NCI-H2029 treated with DMSO at 0.1 percent for 48 hours (cell line): Measurements from ENCODE around the gene ERAL1.
"Not testable (repeated sequence)": the region's sequence is repeated elsewhere in the genome, so short reads cannot be mapped to it uniquely, and the experiment has no call there.

Experiments used
- DNase-seq: peaks from one replicate; lab custom pipeline; 2025; lab: John Stamatoyannopoulos, UW

Gene ERAL1

DNA sequence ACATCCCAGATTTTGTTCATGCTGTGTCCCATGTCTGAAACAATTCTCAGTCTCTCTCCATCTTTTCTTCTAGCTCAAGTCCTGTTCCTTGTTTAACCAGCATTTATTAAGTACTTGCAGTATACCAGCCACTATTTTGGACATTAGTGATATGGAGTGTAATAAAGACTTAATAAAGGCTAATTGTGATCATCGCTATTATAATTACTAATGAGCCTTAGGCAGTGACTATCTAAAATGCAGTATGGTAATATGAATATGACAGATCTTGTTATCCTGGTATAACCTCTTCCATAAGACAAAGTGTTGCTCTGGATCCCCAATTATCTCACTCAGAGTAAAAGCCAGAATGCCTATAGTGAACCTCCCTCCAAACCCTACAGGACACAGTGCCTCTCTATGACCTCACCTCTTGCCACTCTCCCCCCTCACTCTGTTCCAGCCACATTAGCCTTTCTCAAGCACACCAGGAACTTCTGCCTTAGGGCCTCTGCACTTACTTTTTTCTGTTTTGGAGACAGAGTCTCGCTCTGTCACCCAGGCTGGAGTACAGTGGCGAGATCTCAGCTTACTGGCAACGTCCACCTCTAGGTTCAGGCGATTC, 44.5 kb downstream of the ERAL1 start:
- no peak for DNase-seq

DNA sequence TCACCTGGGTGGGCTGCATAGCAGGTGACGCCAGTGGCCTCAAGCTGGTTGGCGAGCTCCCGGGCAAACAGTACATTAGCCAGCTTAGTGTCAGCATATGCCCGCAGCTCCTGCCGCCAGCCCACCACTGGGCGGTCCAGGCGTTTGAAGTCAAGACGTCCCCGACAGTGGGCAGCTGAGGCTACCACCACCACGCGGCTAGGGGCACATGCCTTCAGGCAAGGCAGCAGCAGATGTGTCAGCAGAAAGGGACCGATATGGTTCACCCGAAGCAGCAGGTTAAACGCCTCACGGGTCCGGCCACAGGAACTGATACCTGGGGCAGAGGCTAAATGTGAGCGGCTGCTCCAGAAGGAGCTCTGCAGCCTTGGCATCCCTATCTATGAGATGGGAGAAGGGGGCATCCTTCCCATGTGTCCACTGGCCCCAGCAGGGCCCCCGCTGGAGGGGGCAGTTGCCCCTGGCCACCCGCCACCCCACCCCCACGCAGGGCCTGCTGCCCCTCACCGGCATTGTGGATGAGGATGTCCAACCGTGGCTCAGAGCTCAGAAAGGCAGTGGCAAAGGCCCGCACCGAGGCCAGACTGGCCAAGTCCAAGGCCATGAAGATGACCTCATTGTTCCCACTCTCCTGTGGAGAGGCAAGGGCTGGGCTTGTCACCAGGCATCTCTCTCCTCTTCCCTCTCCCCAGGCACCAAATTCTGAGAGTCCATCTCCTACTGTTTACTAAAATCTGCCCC, 46.3 kb downstream of the ERAL1 start:
- DNase-seq = no peak

DNA sequence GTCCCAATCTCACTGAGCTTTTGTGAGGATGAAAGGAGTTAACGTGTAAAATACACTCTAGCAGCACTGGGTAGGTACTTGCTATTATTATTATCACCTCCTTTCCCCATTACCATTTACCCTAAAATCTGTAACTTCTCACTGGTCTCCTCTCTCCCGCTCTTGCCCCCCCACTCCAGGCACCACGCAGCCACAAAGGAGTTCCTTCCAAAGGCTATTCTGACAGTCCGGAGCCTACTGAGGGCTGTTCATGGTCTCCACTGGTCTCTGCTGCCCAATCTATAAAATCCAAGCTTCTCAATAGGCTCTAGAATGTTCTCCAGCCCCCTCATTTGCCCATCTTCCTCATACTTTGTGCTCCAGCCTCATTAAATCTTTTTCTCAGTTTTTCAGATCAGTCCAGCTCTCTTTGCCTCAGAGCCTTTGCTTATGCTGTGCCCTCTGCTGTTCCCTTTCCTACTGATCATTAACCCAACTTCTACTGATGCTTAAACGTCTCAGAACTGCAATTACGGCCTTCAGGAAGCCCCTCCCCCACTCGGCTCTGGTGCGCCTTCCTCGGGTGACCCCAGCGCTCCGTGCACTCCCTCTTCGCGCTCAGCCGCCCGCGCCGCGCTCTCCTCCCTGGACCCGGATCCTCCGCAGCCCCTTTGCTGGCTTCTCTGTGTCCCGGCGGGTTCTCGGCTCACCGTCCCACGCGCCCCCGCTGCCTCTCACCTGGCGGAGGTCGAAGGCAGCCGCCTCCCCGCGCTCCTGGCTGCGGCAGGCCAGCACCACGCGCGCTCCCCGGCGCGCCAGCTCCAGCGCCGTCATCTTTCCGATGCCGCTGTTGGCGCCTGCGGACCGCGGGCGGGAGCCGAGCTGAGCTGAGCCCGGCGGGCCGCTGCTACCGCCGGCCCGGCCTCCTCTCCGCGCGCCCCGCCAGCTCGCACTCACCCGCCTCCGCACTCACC, 47.3 kb downstream of the ERAL1 start:
- no peak for DNase-seq

DNA sequence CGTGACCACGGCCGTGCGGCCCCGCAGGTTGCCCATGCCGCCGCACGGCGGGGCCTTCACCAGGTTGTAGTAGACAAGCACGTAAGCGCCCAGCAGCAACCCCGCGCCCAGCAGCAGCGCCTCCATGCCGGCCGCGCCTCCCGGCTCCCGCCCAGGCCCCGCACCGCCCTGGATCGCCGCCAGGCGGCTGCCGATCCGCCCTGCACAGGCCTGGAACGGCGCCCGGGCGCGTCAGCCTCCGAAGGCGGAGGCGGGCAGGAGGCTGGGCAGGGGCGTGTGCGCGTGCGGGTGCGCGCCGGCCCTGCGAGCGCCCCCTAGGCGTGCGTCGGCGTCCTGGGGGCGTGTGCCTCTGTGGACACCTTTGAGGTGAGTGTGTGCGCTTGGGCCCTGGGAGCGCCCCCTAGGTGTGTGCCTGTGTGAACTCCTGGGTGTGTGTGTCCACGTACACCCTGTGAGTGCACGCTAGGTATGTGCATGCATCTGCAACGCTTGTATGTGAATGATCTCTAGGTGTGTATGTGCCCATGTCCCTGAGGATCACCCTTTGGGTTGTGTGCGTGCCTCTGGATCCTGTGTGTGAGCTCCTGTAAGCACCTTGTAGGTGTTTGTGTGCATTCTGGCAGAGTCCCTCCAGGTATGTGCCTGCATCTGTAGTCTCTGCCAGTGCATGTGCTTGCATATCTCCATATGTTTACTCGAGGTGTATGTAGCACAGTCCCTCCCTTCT, 48.2 kb downstream of the ERAL1 start, which contains the start of gene DHRS13:
Gene DHRS13, minus strand, starts transcription at position 261 of the 727 bp plus-strand sequence. Its CDS starts 135 bp downstream, at position 126.
- peak; percentile 64 for DNase-seq

DNA sequence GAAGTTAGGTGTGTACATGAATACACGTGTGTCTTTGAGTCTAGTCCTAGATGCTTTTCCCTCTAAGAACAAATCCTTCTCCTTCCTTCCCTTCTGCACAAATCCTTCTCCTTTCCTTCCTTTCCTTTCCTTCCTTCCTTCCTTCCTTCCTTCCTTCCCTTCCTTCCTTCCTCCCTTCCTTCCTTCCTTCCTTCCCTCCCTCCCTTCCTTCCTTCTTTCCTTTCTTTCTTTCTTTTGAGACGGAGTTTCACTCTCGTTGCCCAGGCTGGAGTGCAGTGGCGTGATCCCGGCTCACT, 48.7 kb downstream of the ERAL1 start:
- not testable (repeated sequence) for DNase-seq

DNA sequence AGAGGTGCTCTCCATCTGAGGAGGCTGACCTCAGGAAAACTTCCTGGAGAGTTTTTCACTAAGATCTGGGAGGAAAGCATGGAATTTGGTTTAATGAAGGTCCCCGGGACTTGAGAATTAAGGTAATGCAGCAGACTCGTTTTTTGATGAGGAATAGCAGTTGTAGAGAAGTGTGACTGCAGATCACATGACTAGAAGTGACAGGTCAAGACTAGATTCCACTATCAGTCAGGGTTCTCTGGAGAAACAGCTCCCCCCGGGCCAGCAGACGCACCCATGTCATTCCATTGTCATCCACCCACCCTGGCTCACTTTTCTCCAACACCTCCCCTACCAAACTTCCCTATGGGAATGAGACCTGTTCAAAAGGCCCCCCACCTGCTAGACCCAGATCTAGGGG, 50.0 kb downstream of the ERAL1 start:
- DNase-seq = no peak

DNA sequence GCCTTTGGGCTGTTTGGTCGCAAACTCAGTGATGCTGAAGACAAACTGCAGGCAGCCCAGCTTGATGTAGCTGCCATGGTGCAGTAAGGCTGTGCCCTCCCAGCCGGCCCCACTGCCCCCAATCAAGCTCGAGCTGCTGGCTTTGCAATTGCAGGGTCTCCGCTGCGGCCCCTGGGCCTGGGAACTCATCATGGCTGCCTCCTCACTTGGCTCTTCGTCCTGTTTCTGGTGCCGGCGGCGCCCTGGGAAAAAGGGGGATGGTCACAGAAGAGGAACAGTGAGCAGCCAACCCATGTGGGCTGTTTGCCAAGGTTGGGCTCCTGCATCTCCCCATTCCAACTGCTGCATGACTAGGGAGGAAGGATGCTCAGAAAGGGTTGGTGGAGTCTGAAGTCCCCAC, 51.5 kb downstream of the ERAL1 start:
- no peak for DNase-seq

DNA sequence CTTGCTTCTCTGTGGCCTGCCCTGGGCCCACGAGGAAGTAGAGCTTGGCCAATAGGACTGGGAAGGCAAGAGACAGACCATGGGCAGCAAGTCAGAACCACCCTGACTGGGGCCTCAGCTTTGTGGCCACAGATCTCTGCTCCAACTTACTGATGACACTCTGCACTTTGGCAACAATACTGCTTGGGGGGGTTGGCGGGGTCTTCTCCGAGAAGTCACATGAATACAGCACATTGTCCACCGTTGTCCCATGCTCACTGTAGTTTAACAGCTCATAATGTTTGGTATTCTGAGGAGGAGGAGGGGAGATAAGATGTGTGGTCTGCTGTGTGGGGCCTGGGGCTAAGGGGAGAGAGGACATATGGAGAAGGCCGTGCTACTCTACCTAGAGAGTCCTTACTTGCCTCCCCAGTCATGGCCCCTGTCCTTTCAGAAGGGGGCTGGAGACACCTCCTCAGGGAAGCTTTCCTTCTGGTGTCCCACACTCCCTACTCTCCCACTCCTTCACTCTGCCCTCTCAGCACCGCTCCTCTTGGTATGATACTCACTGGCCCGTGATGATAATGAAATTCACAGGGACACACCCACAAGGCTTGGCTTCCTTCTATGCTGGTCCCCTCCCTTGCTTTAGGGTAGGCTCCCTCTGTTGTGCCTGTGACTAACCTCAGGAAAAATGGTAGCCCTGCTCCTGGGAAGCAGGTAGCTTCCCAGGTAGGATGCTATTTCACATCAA, 52.1 kb downstream of the ERAL1 start:
- no peak for DNase-seq

DNA sequence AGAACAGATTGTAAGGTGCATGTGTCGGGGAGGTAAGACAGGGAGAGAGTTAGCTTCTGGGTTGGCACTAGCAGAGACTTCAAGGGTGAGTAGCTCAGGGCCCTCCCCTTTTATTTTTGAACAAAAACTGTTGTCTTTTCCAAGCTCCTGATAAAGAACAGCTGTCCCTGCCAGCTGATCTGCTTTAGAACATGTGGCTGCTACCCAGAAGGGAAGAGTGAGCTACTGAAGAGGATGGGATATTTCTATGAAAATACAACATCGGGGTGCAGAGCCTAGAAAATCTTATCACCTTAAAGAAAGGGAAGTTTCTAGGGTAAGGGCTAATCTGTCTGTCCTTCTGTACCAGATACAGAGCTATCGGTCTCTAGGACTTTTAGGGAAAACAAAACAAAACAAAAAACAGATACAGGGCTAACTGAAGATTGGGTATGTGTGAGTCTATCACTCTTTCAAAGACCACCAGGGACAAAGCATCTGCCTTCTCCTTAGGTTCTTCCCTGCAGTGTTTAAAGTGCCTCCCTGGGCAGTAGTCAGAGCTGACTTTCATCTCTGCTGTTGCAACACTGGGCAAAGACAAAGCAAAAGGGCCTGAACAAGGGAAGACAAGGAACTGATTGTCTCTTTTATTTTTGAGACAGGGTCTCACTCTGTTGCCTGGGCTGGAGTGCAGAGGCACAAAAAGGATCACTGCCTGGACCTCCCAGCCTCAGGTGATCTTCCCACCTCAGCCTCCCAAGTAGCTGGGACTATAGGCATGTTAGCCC, 53.1 kb downstream of the ERAL1 start:
- no peak for DNase-seq

DNA sequence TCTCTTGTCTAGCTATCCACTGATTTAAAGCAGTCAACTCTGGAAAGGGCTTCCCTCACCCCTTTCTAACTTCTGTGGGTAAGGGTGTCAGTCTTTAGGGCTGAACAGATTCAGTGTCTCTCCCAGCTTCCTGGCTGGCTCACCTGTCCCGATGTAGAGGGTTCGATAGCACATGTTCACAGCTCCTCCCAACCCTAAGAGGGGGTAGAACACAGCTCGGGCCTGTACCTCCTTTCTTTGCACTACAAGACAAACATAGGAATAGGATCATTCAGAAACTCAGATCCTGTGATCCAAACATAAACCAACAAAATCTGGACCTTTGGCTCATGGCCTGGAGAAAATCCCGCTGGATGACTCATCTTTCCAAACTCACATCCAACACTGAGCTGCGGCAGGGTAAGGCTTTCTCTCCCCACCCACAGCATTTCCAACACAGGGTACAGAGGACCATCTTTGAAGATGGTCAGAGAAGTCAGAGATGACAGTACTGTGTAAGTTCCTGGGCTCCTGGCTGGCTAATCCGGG, 53.9 kb downstream of the ERAL1 start:
- DNase-seq = no peak

DNA sequence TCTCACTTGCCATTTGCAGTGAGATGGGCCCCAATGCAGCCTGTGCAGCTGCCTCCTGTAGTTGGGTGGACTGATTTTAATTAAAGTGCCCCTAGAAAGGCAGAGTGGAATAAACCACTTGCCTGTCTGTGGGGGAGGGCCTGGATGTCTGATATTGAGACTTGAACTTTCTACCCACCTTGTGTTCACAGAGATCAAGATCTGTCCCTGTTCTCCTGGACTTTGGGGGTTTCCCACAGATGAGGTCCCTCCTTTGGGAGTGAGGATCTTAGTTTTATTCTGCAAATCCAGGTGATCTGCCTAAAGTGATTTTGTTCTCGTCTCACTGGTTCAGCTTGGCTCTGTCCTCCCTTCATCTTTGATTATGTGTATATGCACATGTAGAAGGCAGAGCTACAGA, 55.7 kb downstream of the ERAL1 start:
- no peak for DNase-seq
